SJSA1 (cell line): ENCODE results near the gene C14orf119. TPM values are rescaled to one million over a fixed set of nuclear protein-coding genes. Genes with fewer than 3 reads are reported as not detected.

Experiments
- DNase-seq, 2 experiments: peaks; one replicate each; pipeline ENCODE4 v3.0.0-alpha.2; 2015 to 2020; ENCODE audit warnings: low spot score in 2 of 2, low read depth in 1 of 2
- H3K27ac ChIP-seq: fragments of 250-450 bp; sonication (Bioruptor Pico); 2 replicates; pipeline ENCODE4 v1.5.1; 2020; ENCODE audit warnings: mild to moderate bottlenecking, moderate library complexity
- H3K27me3 ChIP-seq: fragments of 250-450 bp; sonication (Bioruptor Pico); replicated peaks from 2 replicates; pipeline ENCODE4 v1.5.1; 2020; ENCODE audit warnings: mild to moderate bottlenecking, moderate library complexity
- H3K36me3 ChIP-seq: fragments of 250-450 bp; sonication (Bioruptor Pico); 2 replicates; pipeline ENCODE4 v1.5.1; 2020; ENCODE audit warnings: mild to moderate bottlenecking
- H3K4me1 ChIP-seq: fragments of 250-450 bp; sonication (Bioruptor Pico); replicated peaks from 2 replicates; pipeline ENCODE4 v1.6.1; 2021; ENCODE audit warnings: mild to moderate bottlenecking
- H3K4me3 ChIP-seq: fragments of 250-450 bp; sonication (Bioruptor Pico); 2 replicates; pipeline ENCODE4 v1.5.1; 2020; ENCODE audit warnings: mild to moderate bottlenecking
- H3K9me3 ChIP-seq: fragments of 250-450 bp; sonication (Bioruptor Pico); replicated peaks from 2 replicates; pipeline ENCODE4 v1.5.1; 2020; ENCODE audit warnings: mild to moderate bottlenecking
- total RNA-seq: library from RNA; depleted of rRNA; stranded (reverse); fragments of >200 nt; shearing (Covaris generic); gene quantifications from 2 replicates; pipeline ENCODE4 v1.2.3, GENCODE V29; 2014

Gene C14orf119
- total RNA-seq, 1 experiment from 2014 or later: 33.1 TPM

DNA sequence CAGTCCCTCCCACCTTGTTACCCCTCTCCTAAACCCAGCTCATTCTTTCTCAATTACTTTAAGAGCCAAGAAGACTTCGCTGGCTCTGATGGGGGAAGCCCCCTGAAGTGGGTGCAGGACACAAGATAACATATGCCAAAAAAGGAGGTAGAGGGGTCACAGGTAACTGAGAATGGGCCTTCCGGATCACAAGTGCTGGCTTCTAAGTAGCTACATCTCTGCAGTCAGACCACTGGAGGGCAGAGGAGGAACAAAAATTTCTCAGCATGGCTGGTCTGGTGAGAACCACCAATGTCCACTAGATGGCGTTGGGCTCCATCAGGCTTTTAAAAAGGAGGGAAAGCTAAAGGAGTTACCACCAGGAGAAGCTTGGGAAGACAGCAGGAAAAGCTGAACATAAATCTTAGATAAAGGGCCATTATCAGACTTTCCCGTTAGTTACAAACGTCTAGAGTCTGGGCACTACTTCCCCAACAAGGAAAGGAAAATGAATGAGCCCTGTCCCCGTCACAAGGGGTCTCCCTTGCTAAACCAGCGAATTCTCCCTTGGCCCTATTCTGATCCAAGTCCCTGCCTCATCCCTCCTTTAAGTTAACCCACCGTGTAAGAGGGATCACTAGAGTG is 26.4 kb upstream of the C14orf119 start:
- H3K27me3 ChIP-seq: no peaks in the 10 kb centered on the region
- peaks cover 16% of the 10 kb centered on the region for H3K4me1 ChIP-seq
- DNase-seq: peak; percentile 86 to 88
- H3K27ac ChIP-seq: no peak overlapping the region
- no peak overlapping the region for H3K4me3 ChIP-seq
- peaks cover 85% of the 10 kb centered on the region for H3K36me3 ChIP-seq
- no peaks in the 10 kb centered on the region for H3K9me3 ChIP-seq

DNA sequence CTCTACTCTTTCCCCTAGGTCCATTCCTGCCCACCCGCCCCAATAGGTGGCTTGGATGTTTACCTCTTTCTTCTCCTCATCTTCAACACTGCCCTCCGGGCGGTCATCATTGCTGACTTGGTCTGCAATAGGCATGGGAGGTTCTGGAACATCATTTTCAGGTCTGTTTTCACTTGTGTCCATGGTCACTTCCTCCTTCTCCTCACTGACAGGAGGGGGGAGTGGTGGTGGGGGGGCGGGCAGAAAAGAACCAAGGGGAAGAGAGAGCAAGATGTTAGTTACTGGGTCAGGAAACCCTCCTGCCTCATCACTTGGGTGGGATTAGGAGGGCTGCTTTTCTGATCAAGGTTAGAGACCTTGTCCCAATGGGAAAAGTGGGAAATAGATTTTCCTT is 25.9 kb upstream of the C14orf119 start:
- Histone ChIP-seq H3K9me3 (no peaks in the 10 kb centered on the region), H3K27ac (no peak overlapping the region), H3K36me3 (peaks cover 84% of the 10 kb centered on the region), H3K4me3 (no peak overlapping the region), H3K4me1 (peaks cover 16% of the 10 kb centered on the region), H3K27me3 (no peaks in the 10 kb centered on the region)
- DNase-seq: no peak

DNA sequence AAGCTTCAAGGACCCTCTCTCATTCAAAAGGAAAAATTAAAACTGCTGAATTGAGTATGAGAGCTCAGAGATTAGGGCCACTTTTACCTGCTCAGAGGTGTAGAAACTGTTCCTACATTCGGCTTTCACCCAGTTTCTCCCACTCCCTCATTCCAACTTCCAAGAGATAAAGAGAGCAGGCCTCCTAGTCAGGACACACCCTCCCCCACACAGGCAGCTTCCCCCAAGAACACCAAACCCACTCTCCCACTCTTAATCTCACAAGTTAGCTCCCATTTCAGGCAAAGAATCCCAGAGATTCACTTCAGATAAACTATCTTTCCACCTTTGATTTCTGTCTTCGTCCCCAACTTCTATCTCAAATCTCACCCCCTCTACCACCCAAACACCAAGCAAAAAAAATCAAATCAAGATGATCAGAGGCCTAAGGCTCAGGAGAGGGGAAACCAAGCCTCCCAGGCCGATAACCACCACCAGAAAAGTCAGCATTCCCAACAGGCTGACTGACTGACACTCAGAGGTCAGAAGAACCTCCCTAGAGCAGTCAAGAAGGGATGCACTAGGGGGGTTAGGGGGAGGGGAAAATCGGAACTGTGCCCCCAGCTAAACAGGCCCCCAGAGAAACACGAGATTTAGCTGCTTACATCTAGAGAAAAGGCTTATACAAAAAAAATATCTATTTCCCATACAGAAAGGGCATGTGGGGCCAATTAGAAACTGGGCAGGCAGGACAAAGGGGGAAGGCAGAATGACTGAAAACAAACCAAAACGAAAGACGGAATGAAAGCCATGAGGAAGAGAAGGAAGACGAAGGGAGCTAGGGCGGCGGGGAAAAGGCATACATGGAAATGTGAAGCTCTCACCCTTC is 24.8 kb upstream of the C14orf119 start:
- DNase-seq: peak in 1 of 2 experiments; percentile 23
- Histone ChIP-seq H3K9me3 (no peaks in the 10 kb centered on the region), H3K36me3 (peaks cover 82% of the 10 kb centered on the region), H3K4me3 (peak overlapping the region; percentile 53), H3K4me1 (peaks cover 16% of the 10 kb centered on the region), H3K27ac (peak overlapping the region; percentile 42), H3K27me3 (no peaks in the 10 kb centered on the region)

DNA sequence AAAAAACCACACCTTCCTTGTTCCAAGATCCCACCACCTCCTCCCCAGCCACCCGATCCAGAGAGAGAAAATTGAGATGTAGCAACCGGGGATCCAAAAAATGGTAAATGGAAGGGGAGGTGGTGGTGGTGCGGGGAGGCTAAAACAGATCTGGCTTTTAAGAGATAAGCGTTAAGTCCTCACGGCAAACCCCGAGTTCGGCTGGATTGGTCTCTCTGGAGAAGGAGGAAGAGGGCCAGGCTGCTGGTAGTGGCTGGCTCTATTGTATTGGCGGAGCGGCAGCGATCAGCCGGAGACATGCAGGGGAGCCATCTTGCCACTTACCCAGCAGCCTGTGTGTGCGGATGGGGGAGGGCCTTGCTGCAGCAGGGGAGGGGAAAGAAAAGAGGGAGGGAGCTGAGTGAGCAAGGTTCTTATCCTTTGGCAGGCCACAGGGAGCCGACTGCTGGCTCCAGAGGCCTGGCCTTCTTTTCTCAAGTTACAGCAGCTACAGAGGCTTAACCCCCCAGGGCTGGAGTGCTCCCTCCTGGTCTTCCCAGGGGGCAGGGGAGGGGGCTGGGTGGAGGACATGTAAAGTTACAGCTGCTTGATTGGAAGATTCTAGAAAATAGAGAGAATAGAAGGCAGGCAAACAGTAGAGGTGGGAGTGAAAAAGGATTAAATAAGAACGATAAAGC is 23.9 kb upstream of the C14orf119 start:
- Histone ChIP-seq H3K9me3 (no peaks in the 10 kb centered on the region), H3K4me3 (peak overlapping the region; percentile 53), H3K27ac (peak overlapping the region; percentile 42), H3K36me3 (peaks cover 82% of the 10 kb centered on the region), H3K4me1 (peaks cover 16% of the 10 kb centered on the region), H3K27me3 (no peaks in the 10 kb centered on the region)
- peak; percentile 73 to 83 for DNase-seq

DNA sequence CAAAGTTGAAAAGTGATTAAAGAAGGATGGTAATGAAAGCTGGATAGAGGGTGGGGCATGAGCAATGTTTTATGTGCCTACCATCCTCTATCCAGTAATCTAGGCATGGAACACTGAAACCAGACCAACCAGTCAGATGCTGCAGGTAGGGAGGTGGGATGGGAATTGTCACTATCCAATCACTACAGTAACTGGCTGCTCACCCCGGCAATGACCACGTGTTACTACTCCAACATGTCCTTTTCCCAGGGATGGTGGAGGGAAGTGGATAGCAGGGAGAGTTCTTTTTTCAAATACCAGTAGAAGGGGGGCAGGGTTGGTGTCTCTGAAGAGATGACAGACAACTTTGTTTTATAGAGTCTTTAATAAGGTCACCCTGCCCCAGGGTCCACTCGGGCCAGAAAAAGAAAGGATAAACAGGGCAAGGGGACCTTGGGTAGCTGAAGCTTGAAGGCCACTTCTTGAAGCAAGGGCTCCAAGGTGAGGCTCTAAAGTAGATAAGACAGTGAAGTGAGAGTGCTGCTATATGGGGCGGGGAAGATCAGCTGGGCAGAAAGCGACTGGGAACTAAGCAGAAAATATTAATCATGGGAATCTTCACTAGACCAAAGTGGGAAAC is 23.3 kb upstream of the C14orf119 start:
- no peaks in the 10 kb centered on the region for H3K9me3 ChIP-seq
- H3K4me3 ChIP-seq: peak overlapping the region; percentile 53
- H3K36me3 ChIP-seq: peaks cover 84% of the 10 kb centered on the region
- DNase-seq: no peak
- H3K27ac ChIP-seq: peak overlapping the region; percentile 42; the same call in 1 of the 2 replicates
- H3K4me1 ChIP-seq: peaks cover 16% of the 10 kb centered on the region
- no peaks in the 10 kb centered on the region for H3K27me3 ChIP-seq

DNA sequence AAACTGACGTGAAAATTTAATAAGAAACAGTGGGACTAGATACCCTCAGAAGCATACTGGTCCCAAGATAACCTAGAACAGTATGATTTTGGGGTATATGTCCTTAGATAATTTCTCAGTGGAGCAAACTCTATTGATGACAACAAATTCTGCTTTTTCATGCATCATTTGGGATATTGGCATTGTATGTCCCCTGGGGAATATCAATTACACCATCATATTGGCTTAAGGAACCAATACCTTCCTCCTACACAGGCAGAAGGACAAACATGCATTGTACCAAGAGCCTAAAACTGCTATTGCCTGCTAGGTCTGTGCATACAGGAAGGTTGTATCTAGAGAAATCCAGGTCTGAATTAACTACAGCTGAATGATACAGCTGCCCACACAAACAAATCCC is 20.4 kb upstream of the C14orf119 start:
- no peak for DNase-seq
- Histone ChIP-seq H3K4me3 (no peak overlapping the region), H3K36me3 (peaks cover 89% of the 10 kb centered on the region), H3K27me3 (no peaks in the 10 kb centered on the region), H3K27ac (no peak overlapping the region), H3K9me3 (no peaks in the 10 kb centered on the region), H3K4me1 (peaks cover 37% of the 10 kb centered on the region)

DNA sequence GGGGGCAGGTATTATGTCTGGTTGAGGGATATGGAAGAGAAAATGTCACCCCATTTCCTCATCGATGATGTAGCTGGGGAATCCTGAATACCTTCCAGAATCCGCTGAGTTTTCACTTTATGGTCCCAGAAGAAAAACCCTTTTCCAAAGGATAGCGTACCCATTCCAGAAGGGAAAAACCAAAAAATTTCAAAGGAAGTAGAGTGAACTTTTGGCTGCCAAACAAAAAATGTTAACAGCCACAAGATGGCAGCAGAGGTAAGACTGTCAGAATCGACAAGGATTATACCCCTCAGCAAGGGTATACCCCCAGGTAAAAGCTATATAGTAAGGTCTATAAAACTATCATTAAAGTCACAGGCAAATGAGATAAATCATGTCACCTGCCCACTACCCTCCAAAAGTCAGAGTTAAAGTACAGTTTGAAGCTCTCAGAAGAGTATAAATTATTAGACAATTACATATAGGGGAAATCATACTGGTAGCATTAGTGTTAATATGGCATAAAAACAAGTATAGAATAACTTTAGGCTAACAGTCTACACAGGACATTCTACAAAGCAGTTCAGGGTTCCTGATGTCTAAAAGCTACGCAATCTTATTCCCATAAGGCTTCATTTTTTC is 18.4 kb upstream of the C14orf119 start:
- Histone ChIP-seq H3K9me3 (no peaks in the 10 kb centered on the region), H3K4me1 (peaks cover 27% of the 10 kb centered on the region), H3K27ac (no peak overlapping the region), H3K4me3 (no peak overlapping the region), H3K27me3 (no peaks in the 10 kb centered on the region), H3K36me3 (peaks cover 94% of the 10 kb centered on the region)
- peak in 1 of 2 experiments; percentile 17 for DNase-seq

DNA sequence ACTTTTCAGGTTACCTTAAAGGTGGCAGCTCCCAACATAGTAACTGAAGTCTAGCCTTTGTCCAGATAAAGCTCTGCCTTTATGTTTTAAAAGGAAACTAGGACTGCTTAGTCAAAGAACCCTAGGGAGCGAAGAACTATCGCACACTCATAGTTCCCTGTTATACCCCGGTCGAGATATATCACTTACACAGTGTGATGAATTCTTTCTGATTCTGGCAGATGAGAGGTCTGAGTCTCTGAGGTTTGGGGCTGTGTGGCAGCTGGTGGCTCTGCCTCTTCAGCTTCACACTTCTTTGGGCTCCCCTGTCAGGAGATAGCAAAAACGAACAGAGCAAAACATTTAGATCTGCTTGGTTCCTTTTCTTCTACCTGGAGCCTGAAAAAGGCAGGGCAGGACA is 17.3 kb upstream of the C14orf119 start:
- no peak for DNase-seq
- Histone ChIP-seq H3K9me3 (no peaks in the 10 kb centered on the region), H3K27ac (peak overlapping the region; percentile 32), H3K36me3 (peaks cover 89% of the 10 kb centered on the region), H3K4me3 (no peak overlapping the region), H3K27me3 (no peaks in the 10 kb centered on the region), H3K4me1 (peaks cover 22% of the 10 kb centered on the region)

DNA sequence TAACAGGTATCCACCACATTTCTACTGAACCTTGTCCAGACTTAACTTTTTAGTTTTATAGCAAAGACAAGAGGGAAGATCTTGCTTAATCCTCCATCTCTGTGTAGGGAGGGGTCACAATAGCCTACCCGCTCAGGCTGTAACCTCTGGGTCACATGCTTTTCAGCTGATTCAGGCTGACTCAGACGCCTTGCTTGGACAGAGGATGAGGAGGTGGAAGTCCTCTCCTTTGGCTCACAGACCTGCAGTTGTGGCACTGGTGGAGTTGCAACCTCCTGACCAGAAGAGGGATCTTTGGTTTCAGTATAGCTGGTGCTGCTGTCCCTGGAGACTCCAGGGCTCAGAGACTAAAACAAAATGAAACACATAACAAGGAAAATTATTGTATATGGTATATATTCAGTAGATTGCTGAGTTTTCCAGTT is 16.6 kb upstream of the C14orf119 start:
- H3K27me3 ChIP-seq: no peaks in the 10 kb centered on the region
- H3K27ac ChIP-seq: peak overlapping the region; percentile 45
- no peaks in the 10 kb centered on the region for H3K9me3 ChIP-seq
- no peak overlapping the region for H3K4me3 ChIP-seq
- peaks cover 22% of the 10 kb centered on the region for H3K4me1 ChIP-seq
- DNase-seq: peak; percentile 65 to 82
- H3K36me3 ChIP-seq: peaks cover 90% of the 10 kb centered on the region

DNA sequence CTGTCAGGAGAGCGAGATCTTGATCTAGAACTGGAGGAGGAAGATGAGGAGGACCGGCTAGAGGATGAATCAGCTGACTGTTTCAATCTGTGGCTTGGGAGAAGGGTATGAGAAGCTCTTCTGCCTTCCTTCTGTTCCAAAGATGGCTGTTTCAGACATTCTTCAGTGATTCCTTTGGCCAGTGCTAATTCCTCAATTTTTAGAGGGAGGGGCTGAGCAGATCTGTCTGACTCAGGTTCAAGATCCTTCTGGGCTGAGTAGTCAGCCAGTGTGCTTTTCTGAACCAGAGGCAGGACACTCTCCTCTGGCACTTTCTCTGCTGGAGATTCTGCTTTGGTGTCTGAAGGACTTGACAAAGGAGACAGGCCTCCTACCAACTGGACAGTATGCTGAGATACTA is 15.6 kb upstream of the C14orf119 start:
- no peak for DNase-seq
- no peak overlapping the region for H3K27ac ChIP-seq
- H3K27me3 ChIP-seq: no peaks in the 10 kb centered on the region
- no peak overlapping the region for H3K4me3 ChIP-seq
- H3K9me3 ChIP-seq: no peaks in the 10 kb centered on the region
- peaks cover 87% of the 10 kb centered on the region for H3K36me3 ChIP-seq
- H3K4me1 ChIP-seq: peaks cover 22% of the 10 kb centered on the region

DNA sequence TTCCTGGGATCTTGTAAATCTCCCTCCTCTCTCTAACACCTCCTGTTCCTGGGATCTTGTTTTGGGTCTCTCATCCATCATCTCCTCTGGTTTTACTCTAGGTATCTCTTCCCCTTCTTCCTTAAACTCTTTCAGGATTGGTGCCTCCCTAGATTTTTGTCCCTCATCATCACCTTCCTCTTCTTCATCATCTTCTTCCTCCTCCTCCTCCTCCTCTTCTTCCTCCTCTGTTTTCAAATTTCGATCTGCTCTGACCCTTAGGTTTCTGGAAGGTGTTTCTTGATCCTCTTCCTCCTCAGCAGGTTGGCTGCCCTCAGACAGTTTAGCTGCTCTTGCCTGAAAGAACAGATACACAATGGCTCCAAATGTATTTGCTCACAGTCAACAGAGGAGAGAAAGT is 14.8 kb upstream of the C14orf119 start:
- Histone ChIP-seq H3K4me3 (no peak overlapping the region), H3K27me3 (no peaks in the 10 kb centered on the region), H3K27ac (no peak overlapping the region), H3K4me1 (peaks cover 22% of the 10 kb centered on the region), H3K36me3 (peaks cover 85% of the 10 kb centered on the region), H3K9me3 (no peaks in the 10 kb centered on the region)
- no peak for DNase-seq

DNA sequence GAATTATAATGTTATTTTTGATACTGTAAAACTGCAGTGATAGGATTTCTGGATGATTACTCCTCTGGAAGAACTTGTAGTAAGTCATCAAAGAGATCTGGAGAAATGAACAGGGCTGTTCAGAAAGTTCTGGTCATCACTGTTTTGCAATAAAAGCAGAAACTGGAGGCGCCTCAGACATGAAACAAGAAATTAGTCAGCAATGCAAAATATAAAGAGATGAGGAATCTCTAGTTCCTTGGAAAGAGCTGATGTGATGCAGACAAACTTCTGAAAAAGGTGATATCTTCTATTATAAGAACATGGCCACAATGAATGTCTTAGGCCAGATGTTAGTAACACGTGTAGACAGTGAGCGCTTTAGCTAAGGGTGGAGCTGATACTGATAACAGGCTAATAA is 9.8 kb upstream of the C14orf119 start:
- Histone ChIP-seq H3K4me3 (no peak overlapping the region), H3K27me3 (no peaks in the 10 kb centered on the region), H3K27ac (no peak overlapping the region), H3K36me3 (peaks cover 85% of the 10 kb centered on the region), H3K9me3 (no peaks in the 10 kb centered on the region), H3K4me1 (no peaks in the 10 kb centered on the region)
- no peak for DNase-seq

DNA sequence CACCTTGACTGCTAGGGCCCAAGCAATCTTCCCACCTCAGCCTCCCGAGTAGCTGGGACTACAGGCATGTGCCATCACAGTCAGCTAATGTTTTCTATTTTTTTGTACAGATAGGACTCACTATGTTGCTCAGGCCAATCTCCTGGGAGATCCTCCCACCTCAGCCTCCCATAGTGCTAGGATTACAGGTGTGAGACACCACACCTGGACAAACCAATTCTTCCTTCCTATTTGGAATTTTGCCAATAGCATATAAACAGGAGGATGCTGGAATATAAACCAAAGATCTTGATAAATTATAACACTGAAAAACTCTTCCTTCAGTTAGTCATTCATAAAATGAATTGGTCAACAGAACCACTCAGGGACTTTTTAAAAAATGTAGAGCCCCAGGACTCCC is 8.7 kb upstream of the C14orf119 start:
- no peak for DNase-seq
- H3K4me3 ChIP-seq: no peak overlapping the region
- no peaks in the 10 kb centered on the region for H3K4me1 ChIP-seq
- H3K9me3 ChIP-seq: no peaks in the 10 kb centered on the region
- peaks cover 80% of the 10 kb centered on the region for H3K36me3 ChIP-seq
- no peak overlapping the region for H3K27ac ChIP-seq
- no peaks in the 10 kb centered on the region for H3K27me3 ChIP-seq
